HG03108 (cell line): ENCODE measurements around the gene POU2AF2.
A peak's percentile ranks its signal among the peaks of the same experiment; 100 is the strongest.
"Not testable (repeated sequence)": the region's sequence is repeated elsewhere in the genome, so short reads cannot be mapped to it uniquely, and the experiment has no call there.

Source experiments
- ATAC-seq: cut with Tn5 transposase; IDR thresholded peaks from one replicate; pipeline ENCODE4 v1.9.1; 2021; ENCODE audit warnings: moderate library complexity; ENCODE audit not compliant: unreplicated experiment

Gene POU2AF2

DNA sequence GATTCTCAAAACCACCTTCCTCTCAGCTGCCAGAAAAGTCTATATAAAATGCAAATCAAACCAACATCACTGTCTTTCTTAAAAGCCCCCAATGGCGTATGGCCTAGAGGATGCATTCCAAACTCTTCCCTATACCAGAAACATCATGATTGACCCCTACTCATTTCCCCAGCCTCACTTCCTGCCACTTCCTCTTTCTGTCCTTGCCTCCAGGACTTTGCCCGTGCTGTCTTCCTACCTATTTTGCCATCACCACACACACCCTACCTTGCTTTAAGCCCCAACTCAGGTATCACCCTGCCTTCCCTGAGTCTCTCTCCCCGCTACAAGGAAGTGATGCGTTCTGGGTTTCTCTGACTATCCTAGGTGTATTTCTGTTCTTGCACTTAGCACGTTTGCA lies 8.1 kb downstream of the POU2AF2 start:
- no peak for ATAC-seq

DNA sequence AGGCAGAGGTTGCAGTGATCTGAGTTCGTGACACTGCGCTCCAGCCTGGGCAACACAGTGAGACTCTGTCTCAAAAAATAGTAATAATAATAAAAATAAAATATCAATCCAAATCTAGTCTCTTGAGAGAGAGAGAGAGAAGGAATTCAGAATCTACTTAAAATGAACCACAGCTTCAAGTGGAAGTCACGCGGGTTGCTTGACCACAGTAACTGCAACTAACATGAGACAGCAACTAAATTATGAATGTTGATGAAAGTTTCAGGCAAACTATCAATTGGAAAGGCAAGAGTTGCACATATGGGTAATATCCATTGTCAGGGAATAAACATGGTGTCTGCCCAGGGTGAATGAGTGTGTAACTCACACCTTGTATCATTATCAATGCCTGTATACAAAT lies 12.5 kb downstream of the POU2AF2 start:
- no peak for ATAC-seq

DNA sequence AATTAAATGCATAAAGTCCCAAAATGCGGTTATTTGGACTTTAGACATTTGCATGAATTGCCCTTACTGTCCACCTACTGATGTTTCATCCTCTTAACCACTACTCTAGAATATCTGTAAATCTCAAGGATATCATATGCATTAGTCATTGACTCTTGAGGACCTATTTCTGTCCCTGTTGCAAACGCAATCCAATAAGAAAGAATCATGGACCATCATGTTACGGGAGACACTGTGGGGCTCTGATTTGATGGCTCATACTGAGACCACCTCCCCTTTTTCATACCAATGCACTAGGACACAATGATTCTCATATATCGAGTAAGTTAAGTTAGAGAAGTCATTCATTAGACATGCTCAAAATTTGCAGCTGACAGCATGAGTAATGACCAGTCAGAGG lies 14.4 kb downstream of the POU2AF2 start:
- ATAC-seq = no peak

DNA sequence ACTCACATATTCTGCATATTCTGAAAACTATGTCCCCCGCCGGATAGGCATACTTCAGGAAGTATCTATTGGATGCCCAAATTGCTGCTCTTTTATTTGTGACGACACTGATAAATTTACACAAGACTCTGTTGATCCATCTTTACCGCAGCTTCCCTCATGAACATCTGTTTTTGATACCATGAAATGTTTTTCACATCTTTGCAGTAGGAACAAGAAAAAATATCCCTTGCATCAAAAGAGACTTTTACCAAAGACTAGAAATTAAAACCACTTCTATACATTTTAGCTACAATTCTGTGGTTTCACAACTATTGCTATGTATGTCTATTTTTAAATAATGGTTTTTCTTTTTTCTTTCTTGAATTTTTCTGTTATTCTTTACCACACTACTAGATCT lies 15.3 kb downstream of the POU2AF2 start:
- no peak for ATAC-seq

GRCh38 chr11:111264646-111265045 lies 19.1 kb downstream of the POU2AF2 start:
- ATAC-seq = no peak

- no peak for ATAC-seq
Observed at GRCh38 chr11:111265421-111265820, 19.9 kb downstream of the POU2AF2 start.

- not testable (repeated sequence) for ATAC-seq
Observed at GRCh38 chr11:111268303-111268702, 22.8 kb downstream of the POU2AF2 start.

DNA sequence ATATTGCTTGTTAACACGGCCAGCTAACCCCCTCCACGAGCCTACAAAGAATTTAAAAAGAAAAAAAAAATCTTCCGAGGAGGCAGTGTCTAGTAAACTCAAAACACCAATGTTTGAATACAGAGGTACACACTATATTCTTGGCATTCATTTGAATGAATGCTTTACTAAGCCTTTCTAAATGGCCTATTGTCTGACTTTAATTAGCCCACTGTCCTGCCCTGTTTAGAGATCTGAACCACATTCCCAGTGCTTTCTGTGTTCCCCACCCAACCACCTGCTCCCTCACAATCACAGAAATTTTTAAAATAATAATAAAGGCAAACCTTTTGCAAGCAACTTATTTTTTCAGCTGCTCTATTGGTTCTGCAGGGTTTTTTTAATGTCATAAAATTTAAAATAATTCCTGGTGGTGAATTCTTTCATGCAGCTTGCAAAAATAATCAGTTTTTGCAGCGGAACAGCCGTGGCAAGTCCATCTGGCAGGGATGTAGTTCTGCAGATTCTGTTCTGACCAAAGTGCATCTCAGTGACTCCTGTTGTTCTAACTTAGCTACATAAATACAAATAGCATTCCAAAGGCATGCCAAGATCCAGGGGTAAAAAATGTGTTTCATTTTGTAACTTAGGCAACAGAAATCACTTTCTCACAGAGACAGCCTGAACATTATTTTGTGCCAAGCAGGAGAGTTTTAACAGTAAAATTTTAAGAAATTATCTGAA lies 23.8 kb downstream of the POU2AF2 start:
- no peak for ATAC-seq

DNA sequence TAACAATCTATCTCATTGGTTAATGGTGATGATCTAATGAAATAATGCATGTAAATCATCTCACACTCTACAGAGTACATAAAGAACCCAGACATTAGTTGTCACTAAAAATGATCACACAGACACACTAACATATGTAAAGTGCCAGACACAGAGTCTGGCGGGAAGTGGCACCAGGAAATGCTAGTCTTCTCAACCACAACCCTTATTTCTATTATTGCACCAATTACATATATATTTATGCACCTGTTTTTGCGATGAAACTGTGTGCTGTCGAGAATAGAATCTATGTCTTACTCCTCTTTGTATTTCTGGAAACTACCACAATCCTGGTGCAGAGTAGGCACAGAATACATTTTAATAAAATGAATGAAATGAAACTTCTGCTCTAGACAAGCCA lies 26.9 kb downstream of the POU2AF2 start:
- ATAC-seq = no peak

- ATAC-seq = no peak
Observed at GRCh38 chr11:111282562-111283075, 37.1 kb downstream of the POU2AF2 start.

DNA sequence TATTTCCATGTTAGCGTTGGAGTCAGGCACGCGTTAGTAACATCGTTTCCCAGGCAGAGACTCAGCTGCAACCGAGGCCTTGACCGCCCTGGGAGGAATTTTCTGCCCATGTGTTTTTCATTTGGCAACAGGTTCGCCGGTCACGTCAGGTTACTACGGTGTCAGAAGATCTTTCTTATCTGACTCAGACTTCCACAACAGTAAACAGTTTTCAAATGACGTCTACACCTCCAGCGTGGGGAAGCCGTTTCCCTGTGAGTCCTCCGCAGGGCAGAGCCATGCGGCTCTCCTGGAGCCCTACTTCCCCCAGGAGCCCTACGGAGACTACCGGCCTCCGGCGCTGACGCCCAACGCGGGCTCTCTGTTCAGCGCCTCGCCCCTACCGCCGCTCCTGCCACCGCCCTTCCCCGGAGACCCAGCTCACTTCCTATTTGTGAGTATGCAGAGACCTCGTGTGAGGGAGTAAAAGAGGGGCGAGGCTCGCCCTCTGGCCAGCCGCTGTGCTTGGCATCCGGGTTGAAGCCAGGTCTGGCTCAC lies 38.5 kb downstream of the POU2AF2 start:
- ATAC-seq = no peak

- no peak for ATAC-seq
Observed at GRCh38 chr11:111285189-111286091, 39.9 kb downstream of the POU2AF2 start.

- no peak for ATAC-seq
Observed at GRCh38 chr11:111291764-111292163, 46.2 kb downstream of the POU2AF2 start.

GRCh38 chr11:111292408-111292807 lies 46.9 kb downstream of the POU2AF2 start:
- not testable (repeated sequence) for ATAC-seq

DNA sequence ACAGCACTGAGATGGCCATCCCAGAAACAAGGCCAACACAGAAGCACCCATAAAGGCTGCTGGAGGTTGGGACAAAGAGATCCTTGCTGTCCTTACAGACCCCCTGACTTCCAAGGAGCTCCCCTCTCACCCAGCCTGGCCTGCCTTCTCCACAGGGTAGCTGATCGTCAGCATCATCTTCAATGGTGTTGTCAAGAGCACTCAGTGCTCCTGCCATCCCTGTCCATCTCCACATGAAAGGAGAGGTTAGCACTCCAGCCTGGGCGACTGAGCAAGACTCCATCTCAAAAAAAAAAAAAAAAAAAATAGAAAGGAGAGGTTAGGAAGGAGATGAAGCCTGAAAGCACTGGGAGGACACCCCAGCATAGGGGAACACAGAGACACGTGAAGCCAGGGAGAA lies 50.7 kb downstream of the POU2AF2 start:
- ATAC-seq = no peak

- no peak for ATAC-seq
Observed at GRCh38 chr11:111297696-111298095, 52.2 kb downstream of the POU2AF2 start.

DNA sequence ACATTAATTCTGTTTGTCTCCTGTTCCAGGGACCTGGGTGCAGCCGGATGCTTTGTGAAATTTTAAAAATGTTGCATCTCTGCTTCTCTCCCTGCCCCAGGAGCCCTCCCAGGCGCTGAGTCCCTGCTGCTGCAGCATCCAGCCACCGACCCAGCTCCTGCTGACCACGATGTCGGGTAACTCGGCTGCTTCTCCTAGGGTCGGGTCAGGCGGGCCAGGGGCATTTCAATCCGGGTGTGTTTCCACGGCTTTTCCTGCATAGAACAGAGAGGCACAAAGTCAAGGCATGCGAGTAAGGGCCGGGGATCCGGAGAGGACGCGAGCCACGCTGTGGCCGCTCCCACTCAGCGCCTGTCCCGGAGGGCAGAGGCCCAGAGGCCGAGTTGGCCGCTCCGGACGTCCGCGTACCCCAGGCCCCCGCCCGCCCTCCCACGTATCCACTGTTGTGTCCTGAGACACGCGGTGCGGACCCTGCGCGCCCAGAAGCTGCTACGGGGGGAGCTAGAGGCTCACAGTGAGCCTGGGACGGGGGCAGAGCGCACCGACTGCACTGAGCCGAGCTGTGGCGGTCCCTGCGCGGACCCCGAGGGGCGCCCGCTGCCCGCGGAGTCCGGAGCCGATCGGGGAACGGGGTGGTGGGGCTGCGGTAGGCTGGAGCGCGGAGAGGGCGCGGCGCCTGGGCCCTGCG lies 53.0 kb downstream of the POU2AF2 start, which contains the start of gene POU2AF3:
Gene POU2AF3 (plus strand): TSS at position 134 of the 688 bp plus-strand sequence. CDS start 36 bp downstream, at position 170.
- ATAC-seq = peak; percentile 21

GRCh38 chr11:111299101-111300026 lies 53.8 kb downstream of the POU2AF2 start:
- peak; percentile 81 for ATAC-seq

DNA sequence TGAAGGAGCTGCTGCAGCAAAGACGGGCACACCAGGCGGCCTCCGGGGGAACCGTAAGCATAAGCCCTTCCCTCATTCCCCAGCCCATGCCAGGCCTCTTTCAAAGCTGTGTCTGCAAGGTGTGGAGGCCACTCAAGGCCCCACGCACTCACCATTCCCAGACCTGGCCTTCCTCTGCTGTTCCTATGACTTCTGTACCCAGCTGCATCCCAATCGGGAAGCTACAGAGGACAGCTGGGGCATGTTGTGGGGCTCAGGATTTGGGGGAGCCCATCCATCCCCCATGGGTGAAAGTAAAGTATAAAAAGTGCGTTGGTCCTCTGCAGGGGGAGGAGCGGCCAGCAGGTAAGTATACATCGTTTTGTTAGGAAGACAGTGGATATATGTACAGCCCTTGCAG lies 55.0 kb downstream of the POU2AF2 start:
- ATAC-seq = no peak
